GM21529 (cell line): Measurements from ENCODE around the gene GRID1.

Experiments used
- ATAC-seq: cut with Tn5 transposase; IDR thresholded peaks from one replicate; pipeline ENCODE4 v1.9.1; 2021; ENCODE audit not compliant: unreplicated experiment

Gene GRID1

GRCh38 chr10:86295351-86295750 is 71.2 kb downstream of the GRID1 start:
- ATAC-seq: no peak

- ATAC-seq: no peak
Measured at GRCh38 chr10:86294346-86295265, 72.0 kb downstream of the GRID1 start.

DNA sequence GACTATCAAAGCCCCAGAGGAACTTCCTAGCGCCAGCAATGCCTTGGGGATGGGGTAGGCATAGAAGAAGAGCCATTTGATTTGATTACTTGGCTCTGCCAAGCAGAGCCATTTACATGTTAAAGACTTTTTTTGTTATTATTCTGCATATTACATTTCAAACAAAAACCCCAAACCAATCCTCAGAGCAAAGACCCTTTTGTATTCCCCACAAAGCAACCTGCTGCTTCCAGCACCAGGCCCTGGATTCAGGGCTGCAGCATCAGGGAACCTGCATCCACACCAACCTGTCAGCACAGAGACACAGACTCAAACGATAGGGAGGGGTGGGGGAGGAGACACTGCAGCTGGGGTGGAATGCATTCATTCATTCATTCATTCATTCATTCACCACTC is 73.2 kb downstream of the GRID1 start:
- no peak for ATAC-seq

DNA sequence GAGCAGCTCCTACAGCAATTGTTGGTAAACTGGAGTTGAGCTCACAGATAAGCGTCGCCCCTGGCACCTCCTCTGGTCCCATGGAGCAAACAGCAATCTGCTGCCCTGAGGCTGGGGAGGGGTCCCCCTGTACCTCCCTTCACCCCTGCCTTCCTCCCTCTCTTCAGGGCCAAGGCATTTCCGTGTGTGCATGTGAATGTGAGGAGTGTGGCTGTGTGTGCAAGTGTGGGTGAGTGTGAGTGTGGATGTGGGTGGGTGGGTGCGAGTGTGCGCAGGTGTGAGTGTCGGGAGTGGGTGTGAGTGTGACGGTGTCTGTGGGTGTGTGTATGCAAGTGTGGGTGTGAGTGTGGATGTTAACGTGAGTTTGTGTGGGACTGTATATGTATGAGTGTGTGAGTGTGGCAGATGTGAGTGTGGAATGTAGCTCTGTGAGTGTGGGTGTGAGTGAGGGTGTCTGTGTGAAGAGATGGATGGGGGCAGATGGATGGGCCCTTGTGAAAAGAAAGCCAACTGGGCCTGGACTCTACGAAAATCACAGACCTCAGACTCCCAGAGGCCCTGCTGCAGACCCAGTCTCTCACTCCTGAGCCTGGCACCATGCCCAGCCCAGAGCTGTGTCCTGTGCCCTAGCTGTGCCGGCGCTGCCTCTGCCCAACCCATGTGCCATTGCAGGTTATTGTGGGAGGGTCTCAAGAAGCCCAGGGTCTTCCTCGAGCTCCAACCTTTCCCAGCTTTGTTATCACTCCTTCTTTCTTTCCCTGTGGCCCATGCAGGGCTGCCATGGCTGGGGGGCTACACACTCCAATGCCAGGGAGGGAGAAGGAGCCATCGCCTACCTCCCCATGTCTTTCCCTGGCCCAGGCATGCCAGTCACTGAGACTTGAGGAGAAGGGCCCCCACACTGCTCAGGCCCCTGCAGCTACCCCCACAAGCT is 73.9 kb downstream of the GRID1 start:
- ATAC-seq: no peak

- ATAC-seq: no peak
Measured at GRCh38 chr10:86291616-86292340, 74.8 kb downstream of the GRID1 start.

- ATAC-seq: no peak
Measured at GRCh38 chr10:86290933-86291615, 75.5 kb downstream of the GRID1 start.

- no peak for ATAC-seq
Measured at GRCh38 chr10:86289577-86289868, 77.1 kb downstream of the GRID1 start.

GRCh38 chr10:86288695-86289576 is 77.7 kb downstream of the GRID1 start:
- ATAC-seq: no peak

DNA sequence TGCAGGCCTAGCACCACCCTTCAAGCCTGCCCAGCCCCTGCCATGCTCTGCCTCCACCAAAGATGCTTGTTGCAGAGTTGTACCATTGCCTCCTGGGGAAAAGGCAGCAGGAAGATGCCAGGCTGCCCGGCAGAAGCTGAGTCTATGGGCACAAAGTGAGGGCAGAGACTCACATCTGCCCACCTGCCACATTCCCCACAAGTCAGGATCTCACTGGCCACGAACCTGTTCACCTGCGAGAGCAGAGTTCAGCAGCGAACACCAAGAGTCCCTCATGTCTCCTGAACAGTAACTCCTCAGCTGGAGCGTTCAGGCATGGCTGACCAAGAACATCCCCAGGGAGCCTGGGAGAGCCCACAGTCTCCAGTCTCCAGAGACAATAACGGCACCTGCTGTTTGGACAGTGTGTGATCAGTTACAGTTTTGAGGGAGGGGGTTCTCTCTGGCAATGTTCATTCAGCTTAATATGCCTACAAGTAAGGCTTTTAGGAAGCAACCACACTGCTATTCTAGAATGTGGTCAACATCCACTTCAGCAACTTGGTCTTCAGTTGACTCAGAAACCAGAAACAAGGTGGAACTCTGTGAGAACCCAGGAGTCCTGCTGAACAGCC is 78.5 kb downstream of the GRID1 start:
- ATAC-seq: no peak

GRCh38 chr10:86287110-86287793 is 79.3 kb downstream of the GRID1 start:
- peak; percentile 42 for ATAC-seq

DNA sequence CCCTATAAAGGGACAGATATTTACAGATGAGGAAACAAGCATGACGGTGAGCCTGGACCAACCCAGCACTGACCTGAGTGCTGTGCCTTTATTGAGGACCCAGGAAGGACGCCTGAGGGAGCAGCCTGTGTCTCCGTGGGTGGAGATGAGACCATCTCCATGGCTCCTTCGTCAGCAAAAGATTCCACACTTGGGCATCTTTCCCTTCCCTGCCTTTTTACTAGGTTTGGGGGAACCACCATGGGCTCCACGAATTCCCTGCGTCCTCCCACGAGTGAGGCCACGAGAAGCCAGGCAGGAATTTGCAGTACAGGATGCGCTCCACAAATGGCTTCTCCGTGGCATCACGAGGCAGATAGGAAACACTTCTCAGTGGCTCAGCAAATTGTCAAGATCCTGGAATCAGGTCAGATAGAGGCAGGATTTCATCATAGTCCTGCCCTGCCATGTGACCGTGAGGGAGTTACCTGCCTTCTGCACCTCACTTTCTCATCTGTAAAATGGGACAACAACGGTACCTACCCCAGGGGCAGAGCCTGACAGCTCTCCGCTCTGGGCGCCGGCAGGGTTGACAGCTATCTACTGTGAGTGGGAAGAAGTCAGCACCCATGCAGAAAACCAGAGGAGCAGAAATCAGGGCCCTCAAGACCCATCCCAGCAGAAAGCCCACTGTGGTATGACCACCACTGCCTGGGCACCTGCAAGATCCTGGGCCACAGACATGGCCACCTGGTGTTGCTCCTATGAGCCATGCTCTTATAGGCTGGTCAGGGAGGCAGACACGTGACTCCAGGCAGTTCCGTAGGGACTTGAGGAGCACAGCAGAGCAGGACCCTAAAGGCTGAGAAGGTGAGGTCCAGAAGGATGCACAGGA is 80.1 kb downstream of the GRID1 start:
- no peak for ATAC-seq

GRCh38 chr10:86285136-86285790 is 81.3 kb downstream of the GRID1 start:
- no peak for ATAC-seq

DNA sequence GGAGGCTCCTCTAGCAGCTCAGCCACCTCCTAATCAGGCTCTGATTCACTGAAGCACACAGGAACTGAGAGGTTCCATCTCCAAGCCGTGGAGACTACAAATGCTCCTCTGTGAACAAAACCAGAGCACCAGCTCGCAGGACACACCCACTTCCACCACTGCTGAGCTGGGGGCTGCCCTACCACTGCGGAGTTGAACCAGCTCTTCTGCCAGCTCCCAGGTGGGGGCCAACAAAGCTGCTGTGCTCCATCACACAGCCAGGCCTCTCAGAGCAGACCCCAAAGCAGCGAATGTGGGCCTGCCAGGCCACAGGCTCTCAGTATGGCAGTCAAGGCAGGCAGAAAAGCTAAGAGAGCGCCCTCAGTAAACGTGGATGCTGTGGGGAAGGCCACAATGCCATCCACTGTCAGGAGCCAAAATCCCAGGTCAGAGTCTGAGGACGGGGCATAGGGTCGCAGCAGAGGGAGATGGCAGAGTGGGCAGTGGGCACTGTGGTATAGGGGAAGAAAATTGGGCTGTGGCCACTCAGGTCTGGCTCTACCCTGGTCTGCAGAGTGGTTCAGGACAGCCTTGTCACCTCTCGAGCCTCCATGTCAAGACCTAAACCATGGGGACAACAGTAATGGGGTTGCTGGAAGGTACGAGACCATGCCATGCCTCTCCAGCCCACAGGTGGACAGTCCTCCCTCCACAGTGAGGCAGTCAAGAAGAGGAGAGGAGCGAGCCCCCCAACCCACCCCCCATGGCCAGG is 82.1 kb downstream of the GRID1 start:
- no peak for ATAC-seq

DNA sequence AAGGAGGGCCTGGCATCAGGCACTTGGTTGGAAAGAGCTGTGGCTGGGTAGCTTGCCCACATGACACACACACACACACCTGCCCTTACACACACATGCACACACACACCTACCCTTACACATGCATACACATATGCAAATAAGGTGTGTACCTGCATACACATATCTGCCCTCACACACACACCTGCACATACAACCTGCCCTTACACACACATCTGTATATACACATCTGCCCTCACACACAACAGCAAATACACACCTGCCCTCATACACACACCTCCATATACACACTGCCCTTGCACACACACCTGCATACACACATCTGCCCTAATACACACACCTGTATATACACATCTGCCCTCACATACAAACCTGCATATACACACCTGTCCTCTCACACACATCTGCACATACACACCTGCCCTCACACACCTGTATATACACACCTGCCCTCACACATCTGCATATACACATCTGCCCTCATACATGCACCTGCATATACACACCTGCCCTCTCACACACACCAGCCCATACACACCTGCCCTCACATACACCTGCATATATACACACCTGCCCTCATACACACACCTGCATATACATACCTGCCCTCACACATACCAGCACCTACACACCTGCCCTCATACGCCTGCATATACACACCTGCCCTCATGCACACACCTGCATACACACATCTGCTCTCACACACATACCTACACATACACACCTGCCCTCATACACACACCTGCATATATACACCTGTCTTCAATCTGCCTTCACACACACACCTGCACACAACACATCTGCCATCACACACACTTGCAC is 82.9 kb downstream of the GRID1 start:
- no peak for ATAC-seq

DNA sequence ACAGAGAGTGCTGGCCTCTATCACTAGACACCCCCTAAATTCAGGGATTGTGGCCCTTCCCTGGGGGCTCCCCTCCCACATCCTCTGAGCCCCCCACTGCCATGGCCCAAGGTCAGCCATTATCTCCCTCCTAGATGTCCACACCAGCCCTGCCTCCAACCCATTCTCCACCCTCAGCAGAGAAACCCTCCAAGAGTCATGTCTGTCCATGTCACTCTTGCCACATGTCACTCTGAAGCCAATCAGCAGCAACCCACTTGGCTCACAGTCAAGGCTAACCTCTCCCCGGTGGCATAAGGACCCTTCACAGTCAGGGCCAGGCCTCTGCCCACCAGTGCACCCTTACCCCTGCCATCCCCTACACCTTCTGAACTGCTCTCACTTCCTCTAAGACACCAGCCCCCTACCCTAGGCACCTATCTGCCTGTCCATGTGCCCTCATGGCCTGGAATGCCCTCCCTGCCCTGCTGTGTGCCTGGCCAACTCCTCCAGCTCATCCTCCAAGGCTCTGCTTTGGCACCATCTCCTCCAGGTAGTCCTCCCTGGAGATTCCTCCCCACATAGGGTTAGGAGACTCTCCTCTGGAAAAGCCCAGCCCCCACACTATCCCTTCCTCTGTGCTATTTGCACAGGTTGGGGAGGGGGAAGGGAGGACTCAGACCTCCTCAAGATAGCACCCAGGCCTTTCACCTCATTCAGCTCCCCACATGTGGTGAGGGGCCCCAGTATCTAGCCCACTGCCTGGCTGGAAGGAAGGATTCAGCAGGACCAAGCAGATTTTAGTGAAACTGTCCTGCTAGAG is 83.7 kb downstream of the GRID1 start:
- no peak for ATAC-seq
